Measurements from ENCODE around the gene CACNA1C.
A peak's percentile ranks its signal among the peaks of the same experiment; 100 is the strongest.

CACNA1C gene

DNA sequence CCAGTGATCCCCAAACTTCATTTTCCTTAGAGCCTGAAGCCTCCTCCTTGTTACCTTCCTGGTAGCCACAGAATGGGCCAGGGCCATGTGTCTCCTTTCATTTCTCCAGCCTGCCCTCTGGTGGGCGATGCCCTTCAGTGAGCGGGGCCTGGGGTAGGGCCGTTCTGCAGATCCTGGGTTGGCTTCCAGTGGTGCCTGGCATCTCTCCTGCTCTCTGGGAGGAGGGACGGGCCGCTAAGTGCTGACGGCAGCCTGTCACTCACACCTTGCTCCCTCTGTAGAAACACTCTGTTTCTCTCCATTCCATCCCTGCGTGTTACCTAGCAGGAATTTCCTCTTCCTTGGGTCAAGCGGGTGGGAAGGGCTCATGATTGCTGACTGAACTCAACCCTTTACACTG, 232.1 kb downstream of the CACNA1C start:
- peak; percentile 87 to 89 for DNase-seq

DNA sequence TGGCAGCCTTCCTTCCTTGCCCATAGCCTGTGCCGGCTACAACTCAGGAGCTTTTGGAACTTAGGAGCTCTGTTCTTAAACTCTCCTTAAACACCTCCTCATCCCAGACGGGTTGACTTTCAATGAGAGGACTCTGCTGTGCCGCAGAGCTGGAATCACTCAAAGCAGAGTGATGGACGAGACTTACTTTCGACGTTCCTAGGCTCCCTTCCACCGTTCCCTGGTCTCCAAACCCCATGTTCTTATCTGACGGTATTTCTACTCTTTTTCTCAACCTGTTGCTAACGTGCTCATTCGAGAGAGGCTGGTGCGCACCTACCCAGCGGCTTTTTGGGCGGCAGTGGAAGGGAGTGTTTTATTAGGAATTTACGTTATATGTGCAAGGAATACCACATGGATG, 232.7 kb downstream of the CACNA1C start:
- DNase-seq, result no peak

DNA sequence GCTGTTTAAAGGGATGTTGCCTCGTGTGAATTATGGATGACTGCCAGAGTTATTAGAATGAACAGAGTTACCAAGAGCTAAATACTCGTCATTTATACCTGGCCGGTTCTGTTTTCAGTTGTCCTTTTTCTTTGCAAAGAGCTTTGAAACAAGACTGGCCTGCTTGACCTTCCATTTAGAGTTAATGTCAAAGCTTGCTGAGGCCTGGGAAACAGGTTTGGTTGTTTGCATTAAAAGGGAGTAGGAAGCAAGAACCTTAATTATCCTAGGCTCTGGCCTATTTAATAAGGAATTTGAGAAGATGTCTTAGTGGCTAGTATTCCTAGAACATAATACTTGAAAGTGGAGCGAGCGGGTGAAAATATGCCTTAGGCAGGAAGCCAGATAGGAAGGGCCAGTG, 233.3 kb downstream of the CACNA1C start:
- DNase-seq, result no peak

GRCh38 chr12:2286461-2287131, 233.8 kb downstream of the CACNA1C start:
- no peak for DNase-seq

DNA sequence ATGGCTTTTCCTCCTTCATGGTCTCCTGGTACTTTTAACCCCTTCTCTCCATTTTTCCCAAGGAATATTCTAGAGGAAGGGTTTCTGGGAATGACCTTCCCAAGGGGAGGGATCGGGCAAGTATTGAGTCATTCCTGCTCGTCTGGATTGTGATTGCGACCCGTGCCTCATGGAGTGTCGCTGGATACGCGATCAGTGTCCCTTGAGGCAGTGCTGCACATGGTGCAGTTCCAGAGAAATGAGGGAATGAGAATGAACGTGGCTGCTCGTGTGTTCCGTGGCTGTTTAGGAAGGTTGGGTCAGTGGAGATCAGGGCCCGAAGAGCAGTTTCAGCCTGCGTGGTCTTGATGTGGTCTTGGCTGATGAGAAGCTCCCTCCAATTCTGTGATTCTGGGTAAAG, 234.4 kb downstream of the CACNA1C start:
- no peak for DNase-seq

GRCh38 chr12:2287589-2287988, 234.8 kb downstream of the CACNA1C start:
- no peak for DNase-seq

- no peak for DNase-seq
Observed at GRCh38 chr12:2288001-2288400, 235.2 kb downstream of the CACNA1C start.

- DNase-seq, result no peak
Observed at GRCh38 chr12:2288471-2288870, 235.7 kb downstream of the CACNA1C start.

GRCh38 chr12:2288875-2289274, 236.1 kb downstream of the CACNA1C start:
- DNase-seq, result peak; percentile 24 to 45

DNA sequence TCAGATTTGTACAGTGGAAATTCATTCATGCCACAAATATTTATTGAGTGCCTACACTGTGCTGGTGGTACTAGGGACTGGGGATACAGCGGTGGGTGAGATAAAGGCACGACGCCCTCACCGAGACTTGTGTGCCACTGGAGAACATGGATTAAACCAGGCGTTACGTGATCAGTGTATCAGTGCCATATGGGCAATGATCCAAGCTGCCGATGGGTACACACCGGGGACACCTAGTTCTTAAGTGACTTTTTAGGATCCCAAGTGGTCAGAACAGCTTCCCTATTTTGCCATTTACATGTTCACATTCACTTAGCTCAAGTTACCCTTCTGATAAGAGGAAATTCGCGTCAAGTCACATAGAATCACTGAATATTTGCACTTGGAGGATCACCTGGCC, 236.7 kb downstream of the CACNA1C start:
- peak in 1 of 2 experiments; percentile 11 for DNase-seq

DNA sequence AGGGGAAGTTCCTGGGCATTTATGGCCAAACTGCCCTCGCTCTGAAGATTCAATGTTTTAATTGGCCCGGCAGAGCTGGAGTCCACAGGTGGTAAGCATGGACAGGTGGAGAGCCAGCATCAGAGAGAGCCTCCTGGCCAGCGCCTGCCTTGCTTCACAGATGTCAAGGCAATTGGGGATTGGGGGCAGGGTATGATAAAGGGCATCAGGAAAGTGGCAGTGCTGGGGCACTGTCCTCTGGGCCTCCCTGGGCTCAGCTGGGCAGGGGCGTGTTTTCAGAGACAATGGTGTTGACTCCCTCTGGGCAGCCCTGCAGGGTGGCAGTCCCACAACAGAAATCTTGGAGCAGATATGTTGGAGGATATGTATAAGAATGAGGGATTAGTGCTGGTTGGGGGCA, 237.3 kb downstream of the CACNA1C start:
- DNase-seq, result no peak

- no peak for DNase-seq
Observed at GRCh38 chr12:2290516-2291065, 237.8 kb downstream of the CACNA1C start.

- peak in 1 of 2 experiments; percentile 59 for DNase-seq
Observed at GRCh38 chr12:2291182-2291832, 238.5 kb downstream of the CACNA1C start.

GRCh38 chr12:2291947-2292346, 239.2 kb downstream of the CACNA1C start:
- DNase-seq, result no peak

DNA sequence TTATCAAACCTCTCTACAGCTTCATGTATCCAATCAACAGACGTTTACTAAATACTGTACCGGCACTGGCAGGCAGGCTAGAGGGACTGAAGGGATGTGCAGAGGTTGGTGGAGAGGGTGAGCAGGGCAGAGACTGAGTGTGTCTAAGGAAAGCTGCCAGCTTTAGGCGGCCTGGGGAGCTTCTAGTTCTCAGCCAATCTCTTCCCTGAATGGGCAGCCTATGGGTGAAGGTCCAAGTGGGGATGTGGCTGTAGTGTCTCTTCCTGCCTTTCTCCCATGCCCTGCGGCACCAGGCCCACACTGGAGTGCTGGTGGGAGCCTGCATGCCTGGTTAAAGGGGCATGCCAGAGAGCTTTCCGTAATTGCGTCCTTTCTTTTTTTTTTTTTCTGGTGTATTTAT, 239.8 kb downstream of the CACNA1C start:
- no peak for DNase-seq

DNA sequence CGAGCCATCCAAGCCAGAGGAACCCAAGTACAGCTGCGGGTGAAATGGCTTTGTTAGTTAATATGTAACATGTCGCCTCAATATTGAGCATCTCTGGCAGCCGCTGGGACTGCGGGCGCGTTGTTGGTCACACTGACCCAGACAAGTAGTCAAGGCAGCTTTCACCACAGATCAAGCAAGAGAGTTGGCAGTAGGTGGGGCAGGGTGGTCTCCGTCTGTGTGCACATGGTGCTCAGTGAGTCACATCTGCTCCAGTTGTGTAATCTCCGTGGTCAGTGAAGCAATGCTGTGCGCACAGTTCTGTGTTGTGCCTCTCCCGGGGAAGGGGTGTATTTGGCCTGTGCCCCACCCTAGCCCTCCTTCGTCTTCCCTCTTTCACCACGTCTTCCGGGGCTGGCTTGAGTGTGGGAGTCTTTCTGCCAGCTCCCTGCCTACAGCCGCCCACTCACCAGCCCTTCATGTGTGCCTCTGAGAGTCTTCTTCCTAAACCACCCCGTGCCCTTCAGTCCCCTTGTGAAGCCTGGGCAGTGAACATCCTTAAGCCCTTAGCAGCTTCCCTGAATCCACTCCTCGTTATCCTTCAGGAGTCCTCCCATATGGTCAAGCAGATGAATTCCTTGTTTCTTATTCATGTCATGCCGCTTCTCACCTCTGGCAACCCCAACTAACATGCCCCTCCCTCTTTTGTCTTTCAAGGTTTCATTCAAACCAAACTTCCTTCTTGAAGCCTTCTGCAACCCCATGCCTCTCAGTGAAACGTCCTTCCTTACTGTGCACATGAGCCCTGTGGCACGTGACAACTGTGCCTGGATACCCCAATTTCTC, 242.1 kb downstream of the CACNA1C start:
- no peak for DNase-seq

- DNase-seq, result no peak
Observed at GRCh38 chr12:2295941-2296461, 243.2 kb downstream of the CACNA1C start.

DNA sequence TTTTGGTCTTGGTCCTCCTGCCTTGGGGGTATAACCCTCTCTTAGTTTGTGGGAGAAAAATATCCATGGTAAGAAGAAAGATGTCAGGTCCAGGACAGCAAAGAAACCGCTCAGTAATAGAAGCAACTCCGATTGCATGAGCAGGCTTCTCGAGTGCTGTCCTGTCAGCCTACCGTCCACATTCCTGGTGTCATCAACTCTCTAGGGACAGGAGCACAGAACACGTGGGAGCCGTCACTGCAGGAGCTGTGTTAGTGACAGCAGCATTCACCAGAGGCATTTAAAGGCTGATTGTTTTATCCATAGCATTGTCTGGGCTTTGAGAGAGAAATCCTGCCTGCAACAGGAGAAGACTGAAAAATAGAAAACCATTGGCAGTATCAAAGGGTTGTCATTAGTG, 244.2 kb downstream of the CACNA1C start:
- DNase-seq, result no peak

- no peak for DNase-seq
Observed at GRCh38 chr12:2297658-2298057, 244.9 kb downstream of the CACNA1C start.

DNA sequence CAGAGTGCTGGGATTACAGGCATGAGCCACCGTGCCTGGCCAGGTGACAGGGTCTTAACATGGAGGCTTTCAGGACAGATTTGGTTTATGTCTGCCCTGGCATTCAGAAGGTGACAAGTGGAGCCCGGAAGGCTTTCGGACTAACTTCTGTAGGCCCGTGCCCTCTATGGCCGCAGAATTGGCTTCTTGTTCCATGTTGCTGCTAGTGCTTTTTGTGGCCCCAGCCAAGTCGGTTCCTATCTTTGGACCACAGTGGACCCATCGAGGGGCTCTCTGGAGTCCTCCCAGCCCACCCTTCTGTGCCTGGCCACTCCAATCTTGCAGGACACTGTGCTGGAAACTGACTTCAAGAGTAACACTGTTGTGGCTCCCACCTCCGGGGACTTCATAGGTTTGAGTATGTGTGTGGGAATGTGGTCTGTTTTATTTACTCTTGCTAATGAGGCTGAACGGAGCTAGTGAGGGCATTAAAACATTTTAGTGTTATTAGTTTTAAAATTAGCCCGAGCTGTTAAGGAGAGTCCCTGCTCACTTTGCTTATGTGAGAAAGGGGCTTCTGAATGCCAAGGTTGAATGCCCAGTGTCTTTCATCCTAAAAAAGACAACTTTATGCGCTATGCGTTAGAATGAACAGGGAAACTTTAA, 245.9 kb downstream of the CACNA1C start:
- DNase-seq, result no peak

DNA sequence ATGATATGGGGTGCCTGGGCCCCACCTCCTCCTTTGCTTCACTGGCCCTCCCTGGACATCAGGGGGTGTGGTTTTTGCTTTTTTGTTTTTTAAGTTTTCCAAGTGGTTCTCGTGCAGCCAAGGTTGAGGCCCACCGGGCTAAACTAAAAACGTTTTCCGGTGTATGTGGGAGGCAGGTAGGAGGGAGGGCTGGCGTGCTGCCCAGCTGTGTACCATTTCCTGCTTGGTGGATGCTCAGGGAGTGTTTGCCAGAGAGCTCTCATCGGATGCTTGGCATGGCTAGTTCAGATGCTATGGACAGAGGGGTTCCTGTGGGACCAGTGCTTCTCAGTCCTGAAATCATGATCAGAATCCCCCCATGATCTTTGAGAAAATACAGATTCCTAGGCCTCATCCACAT, 246.4 kb downstream of the CACNA1C start:
- peak; percentile 68 to 86 for DNase-seq

DNA sequence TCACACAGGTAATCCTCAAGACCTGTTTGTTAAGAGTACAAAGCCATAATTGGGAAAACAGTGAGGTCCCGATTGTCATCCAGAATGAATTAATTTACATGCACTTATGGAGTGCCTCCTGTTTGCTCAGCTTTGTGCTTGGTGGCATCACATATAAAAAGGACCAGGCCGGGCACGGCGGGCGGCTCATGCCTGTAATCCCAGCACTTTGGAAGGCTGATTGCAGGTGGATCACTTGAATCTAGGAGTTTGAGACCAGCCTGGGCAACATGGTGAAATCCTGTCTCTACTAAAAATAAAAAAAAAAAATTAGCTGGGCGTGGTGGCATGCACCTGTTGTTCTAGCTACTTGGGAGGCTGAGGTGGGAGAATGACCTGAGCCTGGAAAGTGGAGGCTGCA, 247.4 kb downstream of the CACNA1C start:
- no peak for DNase-seq

- DNase-seq, result no peak
Observed at GRCh38 chr12:2300886-2301285, 248.1 kb downstream of the CACNA1C start.
